Spinal cord (tissue), 10 donors: ENCODE data around the gene UNC5C. TPM values are rescaled to one million over a fixed set of nuclear protein-coding genes. Genes with fewer than 3 reads are reported as not detected.
A peak's percentile ranks its signal among the peaks of the same experiment; 100 is the strongest.

Experiments used
- DNase-seq, 6 donors: peaks; one replicate each; pipeline versions ENCODE4 v3.0.0 to v3.0.0-alpha.2; 2013 to 2015; ENCODE audit warnings: low spot score in 6 of 6, low read depth in 4 of 6
- H3K27ac ChIP-seq: one replicate; pipeline ENCODE4 v1.5.1; 2013; ENCODE audit warnings: low read depth, low read length, control low read depth
- H3K27me3 ChIP-seq: one replicate; pipeline ENCODE4 v1.6.1; 2013; ENCODE audit warnings: low read length; ENCODE audit not compliant: control insufficient read depth, insufficient read depth
- H3K36me3 ChIP-seq: one replicate; pipeline ENCODE4 v1.6.1; 2013; ENCODE audit warnings: low read length; ENCODE audit not compliant: control insufficient read depth, insufficient read depth
- H3K4me1 ChIP-seq: one replicate; pipeline ENCODE4 v1.6.1; 2013; ENCODE audit warnings: low read length; ENCODE audit not compliant: control insufficient read depth, insufficient read depth
- H3K4me3 ChIP-seq: one replicate; pipeline ENCODE4 v1.5.1; 2013; ENCODE audit warnings: low read depth, low read length, control low read depth
- H3K9me3 ChIP-seq: one replicate; pipeline ENCODE4 v1.6.1; 2013; ENCODE audit warnings: low read length; ENCODE audit not compliant: control insufficient read depth, insufficient read depth
- WGBS: methylation state at CpG from one replicate; pipeline ENCODE4 v1.1.5; 2013; ENCODE audit warnings: missing lambda C conversion rate; ENCODE audit not compliant: insufficient coverage; 5-methylcytosine and 5-hydroxymethylcytosine counted together
- polyA plus RNA-seq, 2 donors: library from polyadenylated mRNA; unstranded; fragments of 120-200 nt; gene quantifications; one replicate each; pipeline ENCODE4 v1.2.1, GENCODE V29; 2013; ENCODE audit not compliant: insufficient read length in 2 of 2
- total RNA-seq, 2 donors: library from RNA; depleted of rRNA in 1 of 2; stranded (reverse); fragments of 120-200 nt in 1 of 2; fragments of >200 nt in 1 of 2; gene quantifications; one replicate each; pipeline versions ENCODE4 v1.2.3 to v1.2.4, GENCODE V29; 2013 to 2014
- donor health status: healthy.

UNC5C gene
- total and polyA plus RNA-seq, 4 donors, result 11.3 to 33.2 (median 20.7) TPM

DNA sequence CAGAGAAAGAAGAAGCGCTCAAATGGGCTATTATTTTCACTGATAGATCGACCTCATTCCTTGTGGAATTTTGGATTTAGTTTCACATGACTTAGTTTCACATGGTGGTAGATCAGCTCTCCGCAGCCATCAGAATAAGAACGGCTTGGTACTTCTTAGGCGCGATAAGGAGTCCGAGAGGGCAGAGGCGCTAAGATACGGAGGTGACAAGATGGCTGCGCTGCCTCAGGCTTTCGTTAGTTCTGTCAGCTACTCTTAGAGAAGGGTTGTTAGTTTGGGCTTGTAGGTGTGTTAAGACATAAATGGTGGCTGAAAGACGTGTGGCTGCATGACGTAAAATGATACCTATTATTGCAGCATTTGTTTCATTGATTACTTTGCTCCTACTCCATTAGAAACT, 169.1 kb downstream of the UNC5C start:
- Histone ChIP-seq H3K36me3 (no peaks in the 10 kb centered on the region), H3K4me1 (no peaks in the 10 kb centered on the region), H3K4me3 (no peak overlapping the region), H3K9me3 (no peaks in the 10 kb centered on the region), H3K27ac (no peak overlapping the region), H3K27me3 (no peaks in the 10 kb centered on the region)
- no peak for DNase-seq
- WGBS, result 95% methylated on average over 10 of the region's 13 CpGs

DNA sequence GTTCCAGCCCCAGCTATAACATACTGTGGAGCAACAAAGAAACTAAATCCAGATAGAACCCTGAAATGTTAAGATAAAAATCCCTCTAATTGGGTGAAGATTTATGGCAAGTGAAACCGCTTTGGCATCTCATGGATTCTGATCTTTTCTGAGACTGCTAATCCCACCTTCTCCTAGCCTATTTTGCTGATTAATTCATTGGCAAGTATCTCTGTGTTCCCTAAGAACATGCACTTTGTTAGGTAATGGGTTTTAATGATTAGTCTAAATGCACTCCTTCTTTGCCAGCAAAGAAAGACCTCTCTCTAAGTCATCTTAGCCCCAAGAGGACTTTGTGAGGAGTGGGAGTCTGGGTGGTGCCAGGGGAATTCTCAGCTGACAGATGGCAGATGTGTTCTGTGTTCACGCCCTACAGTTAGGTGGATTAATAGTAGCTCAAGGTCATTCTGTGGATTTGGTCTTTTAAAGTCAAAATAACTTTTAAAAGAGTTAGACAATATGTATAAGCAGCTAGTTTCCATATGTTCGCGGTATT, 171.3 kb downstream of the UNC5C start:
- Histone ChIP-seq H3K4me1 (no peaks in the 10 kb centered on the region), H3K4me3 (no peak overlapping the region), H3K27ac (no peak overlapping the region), H3K9me3 (no peaks in the 10 kb centered on the region), H3K36me3 (no peaks in the 10 kb centered on the region), H3K27me3 (no peaks in the 10 kb centered on the region)
- WGBS, result no CpG with 5 or more reads among the region's 4 CpGs
- DNase-seq, result peak in 2 of 6 donors; percentile 29 to 31

DNA sequence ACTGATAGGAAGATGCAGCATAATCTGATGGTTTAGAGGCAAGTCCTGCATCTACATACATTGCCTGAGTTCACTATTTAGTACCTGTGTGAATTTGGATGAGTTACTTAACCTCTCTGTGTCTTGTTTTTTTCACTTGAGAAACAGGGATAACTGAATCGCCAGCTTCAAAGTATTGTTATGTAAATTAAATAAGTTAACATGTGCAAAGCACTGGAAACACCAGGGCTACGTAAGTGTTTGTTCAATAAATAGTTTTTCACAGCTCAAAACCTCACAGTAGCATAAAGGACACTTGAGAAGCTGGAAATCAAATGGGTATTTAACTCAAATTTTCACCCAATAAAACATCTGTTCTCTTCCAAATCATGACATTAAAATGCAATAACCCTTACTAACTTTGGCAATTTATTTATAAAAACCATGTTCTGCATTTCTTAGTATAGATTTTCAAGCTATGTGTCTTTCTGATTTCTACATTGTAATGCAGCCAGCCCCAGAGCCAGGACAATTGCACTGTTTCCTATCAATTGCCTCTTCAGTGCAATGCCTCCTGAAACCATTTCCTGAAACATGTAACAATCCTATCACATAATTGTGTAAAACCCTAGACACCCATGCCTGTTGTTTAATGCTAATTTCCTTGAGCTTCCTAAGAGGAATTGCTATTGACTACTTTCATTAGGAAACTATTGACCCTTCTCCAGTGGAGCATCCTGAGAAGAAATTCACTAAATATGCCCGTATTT, 177.1 kb downstream of the UNC5C start:
- no peaks in the 10 kb centered on the region for H3K9me3 ChIP-seq
- no peaks in the 10 kb centered on the region for H3K36me3 ChIP-seq
- WGBS, result no CpG with 5 or more reads among the region's 3 CpGs

DNA sequence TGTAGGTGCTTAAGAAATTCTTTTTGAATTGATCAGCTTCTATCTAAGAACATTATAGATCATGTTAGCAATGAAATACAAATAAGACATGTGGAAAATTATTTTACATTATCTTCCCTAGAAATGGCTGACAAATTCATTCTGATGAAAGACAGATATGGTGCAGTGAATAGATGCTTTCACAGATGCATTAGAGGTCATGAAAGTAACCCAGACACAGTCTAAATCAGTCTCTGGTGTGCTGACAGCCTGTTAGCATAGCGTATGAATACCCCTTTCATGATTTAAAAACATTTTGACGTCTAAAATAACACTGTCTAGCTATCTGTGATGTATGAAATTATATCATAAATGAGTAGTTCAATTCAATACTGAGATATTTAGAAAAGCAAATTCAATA, 180.9 kb downstream of the UNC5C start:
- no peak overlapping the region for H3K4me3 ChIP-seq
- no peaks in the 10 kb centered on the region for H3K36me3 ChIP-seq
- no peak overlapping the region for H3K27ac ChIP-seq
- WGBS, result no CpG with 5 or more reads among the region's 2 CpGs
- DNase-seq, result no peak
- no peaks in the 10 kb centered on the region for H3K4me1 ChIP-seq
- H3K27me3 ChIP-seq, result no peaks in the 10 kb centered on the region
- H3K9me3 ChIP-seq, result no peaks in the 10 kb centered on the region

More for the DNA sequence above, 177.1 kb downstream of the UNC5C start:
- Histone ChIP-seq H3K27me3 (no peaks in the 10 kb centered on the region), H3K27ac (no peak overlapping the region), H3K4me3 (no peak overlapping the region), H3K4me1 (no peaks in the 10 kb centered on the region)
- peak in 1 of 6 donors; percentile 73 for DNase-seq

DNA sequence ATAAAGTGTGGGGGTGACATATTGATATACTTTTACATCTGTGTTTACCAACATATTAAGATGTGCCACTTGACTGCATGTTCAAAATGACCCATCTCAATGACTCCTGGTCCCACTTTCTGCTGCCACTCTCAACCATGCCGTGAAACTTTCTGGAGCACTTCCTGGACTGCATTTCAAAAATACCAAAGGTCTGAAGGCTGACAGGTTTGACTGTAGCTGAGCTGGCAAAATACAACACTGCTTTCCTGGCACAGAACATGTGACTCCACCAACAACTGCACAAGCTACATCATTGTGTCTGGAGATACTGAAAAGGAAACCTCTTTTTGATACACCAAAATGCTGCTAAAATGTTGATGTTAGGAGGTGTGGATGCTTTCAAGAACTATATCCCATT, 184.8 kb downstream of the UNC5C start:
- Histone ChIP-seq H3K27me3 (no peaks in the 10 kb centered on the region), H3K4me1 (no peaks in the 10 kb centered on the region), H3K36me3 (no peaks in the 10 kb centered on the region), H3K4me3 (no peak overlapping the region), H3K27ac (no peak overlapping the region), H3K9me3 (no peaks in the 10 kb centered on the region)
- DNase-seq, result no peak
- 56% methylated on average over 1 of the region's 1 CpG for WGBS

DNA sequence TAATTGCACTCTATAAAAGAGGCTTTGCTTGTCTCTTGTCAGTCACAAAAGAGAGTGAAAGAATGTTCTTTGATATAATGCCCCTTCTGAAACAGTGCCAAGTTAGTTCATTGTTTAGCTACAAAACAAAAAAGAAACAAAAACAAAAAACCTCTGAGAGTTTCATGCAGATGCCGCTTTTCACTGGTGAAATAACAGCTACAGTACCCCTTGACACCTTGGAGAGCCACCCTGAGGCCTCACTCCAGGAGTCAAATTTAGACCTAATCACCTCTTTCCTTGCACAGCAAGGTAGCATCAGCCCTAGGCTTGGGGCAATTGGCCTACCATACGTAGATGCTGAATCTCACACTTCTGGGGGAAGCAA, 185.2 kb downstream of the UNC5C start:
- H3K27ac ChIP-seq, result no peak overlapping the region

DNA sequence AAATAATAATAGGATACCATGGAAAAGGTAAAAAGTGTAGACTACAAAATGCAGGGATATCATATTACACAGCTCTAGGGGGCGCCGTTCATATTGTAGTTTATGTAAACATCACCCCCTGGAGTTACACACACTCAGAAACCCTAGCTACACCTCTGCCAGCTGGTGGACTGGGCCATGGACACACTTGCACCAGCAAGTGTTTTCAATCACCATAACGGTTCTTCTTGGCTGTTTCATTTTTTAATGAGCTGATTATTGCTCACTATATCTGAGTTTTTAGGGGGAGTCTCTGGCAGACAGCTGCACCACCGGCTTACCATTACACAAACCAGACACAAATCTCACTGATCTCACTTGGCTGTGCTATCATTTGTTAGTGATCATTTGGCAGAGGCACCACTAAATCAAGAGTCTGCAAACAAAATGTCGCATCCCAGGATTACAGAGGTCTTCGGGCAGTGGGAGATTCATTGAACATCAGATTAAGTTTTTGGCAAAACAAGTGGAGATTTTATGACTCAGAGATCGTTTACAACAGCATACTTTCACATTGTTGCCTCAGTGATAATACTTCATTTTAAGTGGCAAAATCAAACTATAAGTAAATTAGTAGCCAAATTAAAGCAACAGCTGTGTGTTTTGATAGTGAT, 185.7 kb downstream of the UNC5C start:
- peak in 2 of 6 donors; percentile 34 to 53 for DNase-seq
- no peaks in the 10 kb centered on the region for H3K4me1 ChIP-seq
- no peaks in the 10 kb centered on the region for H3K9me3 ChIP-seq
- H3K27ac ChIP-seq, result no peak overlapping the region
- no peaks in the 10 kb centered on the region for H3K36me3 ChIP-seq
- H3K27me3 ChIP-seq, result no peaks in the 10 kb centered on the region
- H3K4me3 ChIP-seq, result no peak overlapping the region
- no CpG with 5 or more reads among the region's 7 CpGs for WGBS

More for the DNA sequence above, 185.2 kb downstream of the UNC5C start:
- peak in 2 of 6 donors; percentile 27 to 51 for DNase-seq
- H3K9me3 ChIP-seq, result no peaks in the 10 kb centered on the region
- H3K4me1 ChIP-seq, result no peaks in the 10 kb centered on the region
- H3K4me3 ChIP-seq, result no peak overlapping the region
- H3K36me3 ChIP-seq, result no peaks in the 10 kb centered on the region
- 55% methylated on average over 1 of the region's 2 CpGs for WGBS
- H3K27me3 ChIP-seq, result no peaks in the 10 kb centered on the region

DNA sequence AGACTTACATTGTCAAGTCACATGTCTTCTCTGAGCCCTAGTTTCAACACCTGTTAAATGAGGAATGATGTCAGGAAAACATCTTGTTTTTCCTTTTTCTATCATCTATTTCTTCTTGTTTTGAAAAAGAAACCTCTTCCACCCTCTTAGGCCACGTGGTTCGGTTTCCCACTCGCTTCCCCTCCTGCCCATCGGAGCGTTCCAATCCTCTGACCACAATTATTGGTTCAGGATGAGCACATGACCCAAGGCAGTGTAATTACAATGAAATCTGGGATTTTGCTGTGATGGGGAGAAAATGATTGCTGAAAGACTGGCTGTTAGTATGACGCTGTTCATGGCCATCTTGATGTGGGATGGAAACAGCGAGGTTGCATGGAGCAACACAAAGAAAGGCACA, 186.7 kb downstream of the UNC5C start:
- Histone ChIP-seq H3K27me3 (no peaks in the 10 kb centered on the region), H3K4me3 (no peak overlapping the region), H3K36me3 (no peaks in the 10 kb centered on the region), H3K4me1 (no peaks in the 10 kb centered on the region), H3K27ac (no peak overlapping the region), H3K9me3 (no peaks in the 10 kb centered on the region)
- DNase-seq, result no peak
- 98% methylated on average over 2 of the region's 7 CpGs for WGBS

DNA sequence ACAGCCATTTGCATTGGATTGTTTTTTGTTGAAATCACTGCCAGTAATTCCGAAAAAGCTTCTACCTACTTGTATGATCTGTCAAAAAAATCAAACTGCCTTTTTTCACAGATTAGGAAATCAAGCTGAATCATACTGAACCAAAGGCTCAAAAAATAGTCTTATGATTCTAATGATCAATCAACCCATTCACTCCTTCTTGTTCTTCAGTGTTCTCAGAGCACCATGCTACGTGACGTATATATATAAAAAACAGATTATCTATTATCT, 187.1 kb downstream of the UNC5C start:
- no peak for DNase-seq
- Histone ChIP-seq H3K4me3 (no peak overlapping the region), H3K9me3 (no peaks in the 10 kb centered on the region), H3K36me3 (no peaks in the 10 kb centered on the region), H3K27ac (no peak overlapping the region), H3K27me3 (no peaks in the 10 kb centered on the region), H3K4me1 (no peaks in the 10 kb centered on the region)
- 100% methylated on average over 1 of the region's 3 CpGs for WGBS
